Hindlimb muscle (tissue), 1 donor: ENCODE results near the gene ALKBH5. TPM values are rescaled to one million over a fixed set of nuclear protein-coding genes. Genes with fewer than 3 reads are reported as not detected.

ENCODE experiments used
- polyA plus RNA-seq: library from polyadenylated mRNA; unstranded; fragments of 120-200 nt; gene quantifications from one replicate; pipeline ENCODE4 v1.2.1, GENCODE V29; 2013; ENCODE audit not compliant: insufficient read length

ALKBH5 gene
- polyA plus RNA-seq, 1 donor = 71.1 TPM

Other genes with a start within 250 kb of the ALKBH5 start
- gene TOM1L2, start 211.4 kb upstream of the ALKBH5 start, polyA plus RNA-seq = 51.8 TPM
- 8.3 TPM for gene DRC3, start 211.0 kb upstream of the ALKBH5 start, polyA plus RNA-seq
- 19.0 TPM for gene ATPAF2, start 144.7 kb upstream of the ALKBH5 start, polyA plus RNA-seq
- gene GID4, start 144.4 kb upstream of the ALKBH5 start, polyA plus RNA-seq = 11.3 TPM
- gene DRG2, start 95.9 kb upstream of the ALKBH5 start, polyA plus RNA-seq = 28.6 TPM
- gene MYO15A, start 75.1 kb upstream of the ALKBH5 start, polyA plus RNA-seq = 1.3 TPM
- 26.2 TPM for gene LLGL1, start 41.8 kb downstream of the ALKBH5 start, polyA plus RNA-seq
- 181 TPM for gene FLII, start 74.9 kb downstream of the ALKBH5 start, polyA plus RNA-seq
- 17.7 TPM for gene MIEF2, start 76.8 kb downstream of the ALKBH5 start, polyA plus RNA-seq
- gene TOP3A, start 131.2 kb downstream of the ALKBH5 start, polyA plus RNA-seq = 27.5 TPM
- 9.9 TPM for gene SMCR8, start 131.5 kb downstream of the ALKBH5 start, polyA plus RNA-seq
- 15.0 TPM for gene SHMT1, start 179.7 kb downstream of the ALKBH5 start, polyA plus RNA-seq
- gene EVPLL, start 193.9 kb downstream of the ALKBH5 start, polyA plus RNA-seq = not detected